GM23338 (cell line): ENCODE measurements around the gene TCEANC. TPM values are rescaled to one million over a fixed set of nuclear protein-coding genes. Genes with fewer than 3 reads are reported as not detected.

Experiments
- ATAC-seq: fragments of 200-7000 bp; cut with Tn5 transposase; 3 replicates; pipeline ENCODE4 v1.9.1; 2020
- DNase-seq: peaks from one replicate; pipeline ENCODE4 v3.0.0-alpha.2; 2015; ENCODE audit warnings: low spot score
- H2AFZ ChIP-seq: fragments of 200-600 bp; sonication (generic); 2 replicates; pipeline ENCODE4 v1.8.0; 2016; ENCODE audit warnings: antibody characterized with exemption, mild to moderate bottlenecking, moderate library complexity
- H3F3A ChIP-seq: fragments of 200-600 bp; sonication (generic); replicated peaks from 2 replicates; pipeline ENCODE4 v1.8.0; 2017; ENCODE audit warnings: antibody characterized with exemption, mixed run types, low read depth
- H3K27ac ChIP-seq: fragments of 200-600 bp; sonication (generic); 2 replicates; pipeline ENCODE4 v1.6.1; 2016; ENCODE audit warnings: low read depth
- H3K27me3 ChIP-seq: fragments of 200-600 bp; sonication (generic); 2 replicates; pipeline ENCODE4 v1.8.0; 2016; ENCODE audit warnings: mild to moderate bottlenecking, mixed run types, moderate library complexity; ENCODE audit not compliant: insufficient read depth
- H3K36me3 ChIP-seq: fragments of 200-600 bp; sonication (generic); 2 replicates; pipeline ENCODE4 v1.8.0; 2016; ENCODE audit warnings: mild to moderate bottlenecking; ENCODE audit not compliant: insufficient read depth
- H3K4me1 ChIP-seq: fragments of 200-600 bp; sonication (generic); 2 replicates; pipeline ENCODE4 v1.8.0; 2016; ENCODE audit warnings: mild to moderate bottlenecking, moderate library complexity; ENCODE audit not compliant: insufficient read depth
- H3K4me2 ChIP-seq: fragments of 200-600 bp; sonication (generic); 2 replicates; pipeline ENCODE4 v1.7.1; 2017; ENCODE audit warnings: mixed run types
- H3K4me3 ChIP-seq: fragments of 200-600 bp; sonication (generic); 2 replicates; pipeline ENCODE4 v1.6.1; 2016; ENCODE audit warnings: mixed run types
- H3K79me2 ChIP-seq: fragments of 200-600 bp; sonication (generic); replicated peaks from 2 replicates; pipeline ENCODE4 v1.8.0; 2017; ENCODE audit warnings: mild to moderate bottlenecking; ENCODE audit not compliant: insufficient read depth
- H3K9me2 ChIP-seq: fragments of 200-600 bp; sonication (generic); 2 replicates; pipeline ENCODE4 v1.8.0; 2017; ENCODE audit not compliant: insufficient read depth
- H4K20me1 ChIP-seq: fragments of 200-600 bp; sonication (generic); replicated peaks from 2 replicates; pipeline ENCODE4 v1.8.0; 2017; ENCODE audit warnings: mild to moderate bottlenecking; ENCODE audit not compliant: insufficient read depth
- H3K27ac Mint-ChIP-seq: 2 replicates; pipeline ENCODE4 v1.8.0; 2020; ENCODE audit warnings: inconsistent platforms, mild to moderate bottlenecking, moderate library complexity, mixed read lengths
- H3K27me3 Mint-ChIP-seq: 3 replicates; pipeline ENCODE4 v1.8.0; 2022; ENCODE audit warnings: low read depth, mild to moderate bottlenecking, moderate library complexity, mixed read lengths, inconsistent platforms; ENCODE audit not compliant: insufficient read depth, poor library complexity
- H3K36me3 Mint-ChIP-seq: 3 replicates; pipeline ENCODE4 v1.8.0; 2021; ENCODE audit warnings: low read depth, mild to moderate bottlenecking, inconsistent platforms, moderate library complexity, mixed read lengths
- H3K4me1 Mint-ChIP-seq: 3 replicates; pipeline ENCODE4 v1.8.0; 2020; ENCODE audit warnings: mild to moderate bottlenecking, inconsistent platforms, mixed read lengths
- H3K4me3 Mint-ChIP-seq: 3 replicates; pipeline ENCODE4 v1.8.0; 2021; ENCODE audit warnings: moderate library complexity, mild to moderate bottlenecking, inconsistent platforms, mixed read lengths
- H3K9me3 Mint-ChIP-seq: 3 replicates; pipeline ENCODE4 v1.8.0; 2020; ENCODE audit warnings: moderate library complexity, mild to moderate bottlenecking, inconsistent platforms, mixed read lengths
- CREB1 ChIP-seq: fragments of 250-450 bp; sonication (Bioruptor Pico); IDR thresholded peaks from 2 replicates; pipeline ENCODE4 v1.5.0; 2020; ENCODE audit warnings: low read depth, mild to moderate bottlenecking, moderate library complexity
- EZH2phosphoT487 ChIP-seq: fragments of 200-600 bp; sonication (generic); IDR thresholded peaks from one replicate; pipeline ENCODE4 v1.8.1; 2018; ENCODE audit warnings: antibody characterized with exemption; ENCODE audit not compliant: unreplicated experiment
- JUNB ChIP-seq: IDR thresholded peaks from one replicate; pipeline ENCODE4 v1.6.1; 2016; ENCODE audit warnings: antibody characterized with exemption; ENCODE audit not compliant: unreplicated experiment
- NANOG ChIP-seq: IDR thresholded peaks from 2 replicates; pipeline ENCODE4 v1.6.1; 2016; ENCODE audit warnings: antibody characterized with exemption, borderline replicate concordance
- POLR2AphosphoS5 ChIP-seq: IDR thresholded peaks from 2 replicates; pipeline ENCODE4 v1.6.1; 2016; ENCODE audit warnings: antibody characterized with exemption, low read depth
- REST ChIP-seq: IDR thresholded peaks from one replicate; pipeline ENCODE4 v1.6.1; 2018; ENCODE audit warnings: antibody characterized with exemption; ENCODE audit not compliant: unreplicated experiment
- ZNF331 ChIP-seq: fragments of 250-450 bp; sonication (Bioruptor Pico); IDR thresholded peaks from 2 replicates; pipeline ENCODE4 v1.5.0; 2020; ENCODE audit warnings: low read depth, mild to moderate bottlenecking, moderate library complexity
- polyA plus RNA-seq: library from polyadenylated mRNA; unstranded; fragments of >200 nt; fragmentation: Nextera tagmentation; extraction: Ambion mirVana; gene quantifications from 2 replicates; pipeline ENCODE4 v1.2.1, GENCODE V29; 2016
- total RNA-seq: library from RNA; depleted of rRNA; stranded (reverse); fragments of >200 nt; shearing (Covaris generic); gene quantifications from 2 replicates; pipeline ENCODE4 v1.2.3, GENCODE V29; 2014
- TF ChIP-seq, protein P1 (sequence below): fragments of 250-450 bp; sonication (Bioruptor Pico); IDR thresholded peaks from 2 replicates; pipeline ENCODE4 v1.5.0; 2020; ENCODE audit warnings: mild to moderate bottlenecking, moderate library complexity
- TF ChIP-seq, protein P2 (sequence below), 2 experiments: fragments of 200-600 bp in 1 of 2; sonication (generic) in 1 of 2; conservative IDR thresholded peaks; 2 replicates each; pipeline versions ENCODE4 v1.5.1 to v1.6.1; 2016 to 2017; ENCODE audit warnings: antibody characterized with exemption in 2 of 2, low read depth in 2 of 2, mild to moderate bottlenecking in 2 of 2, moderate library complexity in 1 of 2

Gene TCEANC
- total and polyA plus RNA-seq, 2 experiments from 2014 or later, result 1.2 to 2.5 TPM

DNA sequence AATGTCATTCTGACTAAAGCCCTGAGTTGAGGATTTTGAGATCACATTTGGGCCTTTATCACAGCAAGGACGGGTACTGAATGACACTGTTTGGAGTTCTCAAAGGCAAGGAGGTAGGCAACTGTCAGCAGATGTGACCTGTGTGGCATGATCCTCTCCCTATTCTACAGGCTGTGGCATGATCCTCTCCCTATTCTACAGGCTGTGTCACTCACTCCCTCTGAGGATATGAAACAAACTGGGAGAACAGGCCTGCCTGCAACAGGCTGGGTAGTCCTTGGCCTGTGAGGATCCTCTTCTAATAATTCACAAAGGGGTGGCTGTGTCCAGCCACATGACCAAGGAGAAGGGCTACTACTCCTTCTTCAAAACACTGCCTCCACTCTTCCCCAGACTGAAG is 14.9 kb upstream of the TCEANC start:
- DNase-seq, result no peak
- Histone ChIP-seq H3F3A (no peaks in the 10 kb centered on the region), H3K4me2 (no peak overlapping the region), H4K20me1 (no peaks in the 10 kb centered on the region), H3K79me2 (no peaks in the 10 kb centered on the region), H3K36me3 (no peaks in the 10 kb centered on the region), H3K9me2 (no peaks in the 10 kb centered on the region), H3K27me3 (no peaks in the 10 kb centered on the region), H2AFZ (no peak overlapping the region), H3K4me3 (no peak overlapping the region), H3K27ac (no peak overlapping the region), H3K4me1 (no peaks in the 10 kb centered on the region)
- no peak for ATAC-seq
- Mint-ChIP-seq H3K36me3 (peaks cover 11% of the 10 kb centered on the region; the same call in 2 of the 3 replicates), H3K4me3 (no peak overlapping the region), H3K9me3 (peaks cover 23% of the 10 kb centered on the region), H3K4me1 (no peaks in the 10 kb centered on the region), H3K27me3 (peaks cover 1% of the 10 kb centered on the region), H3K27ac (no peak overlapping the region)
- no peak for TF ChIP-seq JUNB
- no peak for TF ChIP-seq EZH2phosphoT487
- no peak for TF ChIP-seq POLR2AphosphoS5
- TF ChIP-seq REST, result no peak
- TF ChIP-seq ZNF331, result no peak
- TF ChIP-seq, protein P1, sequence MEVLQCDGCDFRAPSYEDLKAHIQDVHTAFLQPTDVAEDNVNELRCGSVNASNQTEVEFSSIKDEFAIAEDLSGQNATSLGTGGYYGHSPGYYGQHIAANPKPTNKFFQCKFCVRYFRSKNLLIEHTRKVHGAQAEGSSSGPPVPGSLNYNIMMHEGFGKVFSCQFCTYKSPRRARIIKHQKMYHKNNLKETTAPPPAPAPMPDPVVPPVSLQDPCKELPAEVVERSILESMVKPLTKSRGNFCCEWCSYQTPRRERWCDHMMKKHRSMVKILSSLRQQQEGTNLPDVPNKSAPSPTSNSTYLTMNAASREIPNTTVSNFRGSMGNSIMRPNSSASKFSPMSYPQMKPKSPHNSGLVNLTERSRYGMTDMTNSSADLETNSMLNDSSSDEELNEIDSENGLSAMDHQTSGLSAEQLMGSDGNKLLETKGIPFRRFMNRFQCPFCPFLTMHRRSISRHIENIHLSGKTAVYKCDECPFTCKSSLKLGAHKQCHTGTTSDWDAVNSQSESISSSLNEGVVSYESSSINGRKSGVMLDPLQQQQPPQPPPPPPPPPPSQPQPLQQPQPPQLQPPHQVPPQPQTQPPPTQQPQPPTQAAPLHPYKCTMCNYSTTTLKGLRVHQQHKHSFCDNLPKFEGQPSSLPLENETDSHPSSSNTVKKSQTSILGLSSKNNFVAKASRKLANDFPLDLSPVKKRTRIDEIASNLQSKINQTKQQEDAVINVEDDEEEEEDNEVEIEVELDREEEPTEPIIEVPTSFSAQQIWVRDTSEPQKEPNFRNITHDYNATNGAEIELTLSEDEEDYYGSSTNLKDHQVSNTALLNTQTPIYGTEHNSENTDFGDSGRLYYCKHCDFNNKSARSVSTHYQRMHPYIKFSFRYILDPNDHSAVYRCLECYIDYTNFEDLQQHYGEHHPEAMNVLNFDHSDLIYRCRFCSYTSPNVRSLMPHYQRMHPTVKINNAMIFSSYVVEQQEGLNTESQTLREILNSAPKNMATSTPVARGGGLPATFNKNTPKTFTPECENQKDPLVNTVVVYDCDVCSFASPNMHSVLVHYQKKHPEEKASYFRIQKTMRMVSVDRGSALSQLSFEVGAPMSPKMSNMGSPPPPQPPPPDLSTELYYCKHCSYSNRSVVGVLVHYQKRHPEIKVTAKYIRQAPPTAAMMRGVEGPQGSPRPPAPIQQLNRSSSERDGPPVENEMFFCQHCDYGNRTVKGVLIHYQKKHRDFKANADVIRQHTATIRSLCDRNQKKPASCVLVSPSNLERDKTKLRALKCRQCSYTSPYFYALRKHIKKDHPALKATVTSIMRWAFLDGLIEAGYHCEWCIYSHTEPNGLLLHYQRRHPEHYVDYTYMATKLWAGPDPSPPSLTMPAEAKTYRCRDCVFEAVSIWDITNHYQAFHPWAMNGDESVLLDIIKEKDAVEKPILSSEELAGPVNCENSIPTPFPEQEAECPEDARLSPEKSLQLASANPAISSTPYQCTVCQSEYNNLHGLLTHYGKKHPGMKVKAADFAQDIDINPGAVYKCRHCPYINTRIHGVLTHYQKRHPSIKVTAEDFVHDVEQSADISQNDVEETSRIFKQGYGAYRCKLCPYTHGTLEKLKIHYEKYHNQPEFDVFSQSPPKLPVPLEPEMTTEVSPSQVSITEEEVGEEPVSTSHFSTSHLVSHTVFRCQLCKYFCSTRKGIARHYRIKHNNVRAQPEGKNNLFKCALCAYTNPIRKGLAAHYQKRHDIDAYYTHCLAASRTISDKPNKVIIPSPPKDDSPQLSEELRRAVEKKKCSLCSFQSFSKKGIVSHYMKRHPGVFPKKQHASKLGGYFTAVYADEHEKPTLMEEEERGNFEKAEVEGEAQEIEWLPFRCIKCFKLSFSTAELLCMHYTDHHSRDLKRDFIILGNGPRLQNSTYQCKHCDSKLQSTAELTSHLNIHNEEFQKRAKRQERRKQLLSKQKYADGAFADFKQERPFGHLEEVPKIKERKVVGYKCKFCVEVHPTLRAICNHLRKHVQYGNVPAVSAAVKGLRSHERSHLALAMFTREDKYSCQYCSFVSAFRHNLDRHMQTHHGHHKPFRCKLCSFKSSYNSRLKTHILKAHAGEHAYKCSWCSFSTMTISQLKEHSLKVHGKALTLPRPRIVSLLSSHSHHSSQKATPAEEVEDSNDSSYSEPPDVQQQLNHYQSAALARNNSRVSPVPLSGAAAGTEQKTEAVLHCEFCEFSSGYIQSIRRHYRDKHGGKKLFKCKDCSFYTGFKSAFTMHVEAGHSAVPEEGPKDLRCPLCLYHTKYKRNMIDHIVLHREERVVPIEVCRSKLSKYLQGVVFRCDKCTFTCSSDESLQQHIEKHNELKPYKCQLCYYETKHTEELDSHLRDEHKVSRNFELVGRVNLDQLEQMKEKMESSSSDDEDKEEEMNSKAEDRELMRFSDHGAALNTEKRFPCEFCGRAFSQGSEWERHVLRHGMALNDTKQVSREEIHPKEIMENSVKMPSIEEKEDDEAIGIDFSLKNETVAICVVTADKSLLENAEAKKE (CRISPR knock-in tag), result no peak
- TF ChIP-seq NANOG, result no peak
- TF ChIP-seq, protein P2, sequence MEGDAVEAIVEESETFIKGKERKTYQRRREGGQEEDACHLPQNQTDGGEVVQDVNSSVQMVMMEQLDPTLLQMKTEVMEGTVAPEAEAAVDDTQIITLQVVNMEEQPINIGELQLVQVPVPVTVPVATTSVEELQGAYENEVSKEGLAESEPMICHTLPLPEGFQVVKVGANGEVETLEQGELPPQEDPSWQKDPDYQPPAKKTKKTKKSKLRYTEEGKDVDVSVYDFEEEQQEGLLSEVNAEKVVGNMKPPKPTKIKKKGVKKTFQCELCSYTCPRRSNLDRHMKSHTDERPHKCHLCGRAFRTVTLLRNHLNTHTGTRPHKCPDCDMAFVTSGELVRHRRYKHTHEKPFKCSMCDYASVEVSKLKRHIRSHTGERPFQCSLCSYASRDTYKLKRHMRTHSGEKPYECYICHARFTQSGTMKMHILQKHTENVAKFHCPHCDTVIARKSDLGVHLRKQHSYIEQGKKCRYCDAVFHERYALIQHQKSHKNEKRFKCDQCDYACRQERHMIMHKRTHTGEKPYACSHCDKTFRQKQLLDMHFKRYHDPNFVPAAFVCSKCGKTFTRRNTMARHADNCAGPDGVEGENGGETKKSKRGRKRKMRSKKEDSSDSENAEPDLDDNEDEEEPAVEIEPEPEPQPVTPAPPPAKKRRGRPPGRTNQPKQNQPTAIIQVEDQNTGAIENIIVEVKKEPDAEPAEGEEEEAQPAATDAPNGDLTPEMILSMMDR (conservative IDR thresholded peaks at IDR 0.05; ENCODE audit: low read depth in 2 of 2), result no peak
- TF ChIP-seq CREB1 (CRISPR knock-in tag), result no peak
